Measurements from ENCODE around the gene ELOVL6.

GRCh38 chr4:110181890-110182289 lies 16.5 kb downstream of the ELOVL6 start:
- TF ChIP-seq CTCF (conservative IDR thresholded peaks at IDR 0.05; ENCODE audit: low read depth, low read length), result no peak
- no peak for TF ChIP-seq CHD1 (IDR thresholded peaks at IDR 0.05; ENCODE audit: low read depth, low read length)
- TF ChIP-seq POLR2A (IDR thresholded peaks at IDR 0.05; ENCODE audit: low read depth, low read length), result no peak
- no peak for TF ChIP-seq SMC3 (IDR thresholded peaks at IDR 0.05; ENCODE audit: low read depth, low read length)
- no peak for TF ChIP-seq CEBPB (IDR thresholded peaks at IDR 0.05; ENCODE audit: low read depth, low read length)
- TF ChIP-seq USF2 (IDR thresholded peaks at IDR 0.05; ENCODE audit: low read depth, low read length), result no peak
- TF ChIP-seq BHLHE40 (IDR thresholded peaks at IDR 0.05; ENCODE audit: low read depth, low read length), result no peak
- TF ChIP-seq RCOR1 (IDR thresholded peaks at IDR 0.05; ENCODE audit: insufficient replicate concordance, low read length), result no peak
